GM19240 (cell line): ENCODE results near the gene LRRC74B.
A peak's percentile ranks its signal among the peaks of the same experiment; 100 is the strongest.

Experiments
- DNase-seq: peaks from one replicate; pipeline ENCODE4 v3.0.0; 2011; ENCODE audit warnings: low spot score; ENCODE audit not compliant: insufficient read length

The LRRC74B gene

DNA sequence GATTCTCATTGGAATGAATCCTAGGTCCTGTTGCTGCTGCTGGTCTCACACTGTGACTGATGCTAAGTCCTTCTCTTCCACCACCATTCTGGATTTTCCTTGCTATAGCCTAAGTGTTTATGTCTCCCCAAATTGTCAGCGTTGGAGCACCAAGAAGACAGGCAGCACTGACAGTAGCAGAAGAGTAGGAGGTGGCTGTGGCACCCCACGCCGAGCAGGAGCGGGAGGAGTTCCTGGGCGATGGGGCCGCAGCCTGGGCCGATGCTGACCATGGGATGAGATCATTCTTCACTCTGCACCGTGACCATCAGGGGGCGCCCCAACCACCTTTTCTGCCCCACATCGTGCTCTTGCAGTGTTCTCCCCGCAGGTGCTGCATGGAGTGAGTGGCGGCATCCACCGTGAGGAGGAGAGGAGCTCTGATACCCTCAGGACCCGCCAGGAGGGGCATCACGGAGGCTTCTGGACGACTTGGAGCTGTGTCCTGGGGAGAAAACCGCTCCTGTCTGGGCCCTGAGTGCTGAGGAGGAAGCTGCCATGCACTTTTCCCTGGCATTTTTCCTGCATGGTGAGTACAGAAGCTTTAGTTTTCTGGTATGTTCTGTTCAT lies 57.0 kb downstream of the LRRC74B start:
- peak; percentile 60 for DNase-seq

DNA sequence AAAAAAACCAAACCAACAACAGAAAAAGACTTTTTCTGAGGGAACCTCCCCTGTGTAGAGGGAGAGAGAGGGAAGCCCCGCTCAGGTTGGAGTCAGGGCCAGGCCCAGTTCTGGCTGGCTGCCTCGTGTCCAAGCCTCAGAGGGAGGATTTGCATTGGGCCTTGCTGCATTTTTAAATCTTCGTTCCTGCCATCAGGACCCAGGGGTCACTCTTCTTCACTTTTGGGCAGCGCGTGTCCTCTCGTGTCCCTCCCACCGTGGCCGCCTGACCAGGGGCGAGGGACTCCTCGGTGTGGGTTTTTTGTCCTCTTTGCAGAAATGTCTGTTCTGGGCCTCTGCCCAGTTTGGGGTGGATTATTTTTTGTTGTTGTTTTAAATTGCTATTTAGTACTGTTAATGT lies 57.9 kb downstream of the LRRC74B start:
- no peak for DNase-seq

DNA sequence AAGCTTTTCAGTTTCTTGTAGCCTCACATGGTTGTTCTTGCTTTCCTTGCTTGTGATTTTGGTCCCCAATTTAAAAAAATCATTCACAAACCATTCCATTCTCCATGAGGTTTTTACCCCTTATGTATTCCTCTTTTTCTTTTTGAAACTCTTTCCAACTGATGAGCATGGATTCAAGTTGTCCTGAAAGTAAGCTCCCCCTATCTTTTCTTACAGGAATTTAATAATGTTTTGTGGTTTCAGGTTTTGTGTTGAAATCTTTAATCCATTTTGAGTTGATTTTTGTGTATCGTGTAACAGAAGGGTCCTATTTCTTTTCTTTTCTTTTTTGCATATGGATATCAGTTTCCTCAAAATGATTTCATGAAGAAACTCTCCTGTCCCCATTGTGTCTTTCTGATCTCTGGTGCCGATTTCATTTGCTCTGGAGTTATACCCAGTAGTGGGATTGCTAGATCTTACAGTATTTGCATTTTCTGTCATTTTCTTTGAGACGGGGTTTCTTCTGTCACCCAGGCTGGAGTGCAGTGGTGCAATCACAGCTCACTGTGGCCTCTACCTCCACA lies 58.5 kb downstream of the LRRC74B start:
- no peak for DNase-seq

DNA sequence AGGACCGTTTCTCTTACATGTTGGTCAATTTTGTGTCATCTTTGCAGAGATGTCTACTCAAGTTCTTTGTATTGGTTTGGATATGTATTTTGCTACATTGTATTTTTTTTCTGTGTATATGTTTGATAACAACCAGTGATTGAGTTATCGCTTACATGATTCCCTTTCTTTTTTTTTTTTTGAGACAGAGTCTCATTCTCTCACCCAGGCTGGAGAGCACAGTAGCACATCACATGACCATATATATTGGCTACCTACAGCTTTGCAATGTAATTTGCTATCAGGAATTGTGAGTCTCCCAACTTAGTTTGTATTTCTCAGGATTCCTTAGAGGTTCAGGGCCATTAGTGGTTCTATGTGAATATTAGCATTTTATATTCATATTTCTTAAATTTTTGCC lies 59.5 kb downstream of the LRRC74B start:
- DNase-seq, result no peak

DNA sequence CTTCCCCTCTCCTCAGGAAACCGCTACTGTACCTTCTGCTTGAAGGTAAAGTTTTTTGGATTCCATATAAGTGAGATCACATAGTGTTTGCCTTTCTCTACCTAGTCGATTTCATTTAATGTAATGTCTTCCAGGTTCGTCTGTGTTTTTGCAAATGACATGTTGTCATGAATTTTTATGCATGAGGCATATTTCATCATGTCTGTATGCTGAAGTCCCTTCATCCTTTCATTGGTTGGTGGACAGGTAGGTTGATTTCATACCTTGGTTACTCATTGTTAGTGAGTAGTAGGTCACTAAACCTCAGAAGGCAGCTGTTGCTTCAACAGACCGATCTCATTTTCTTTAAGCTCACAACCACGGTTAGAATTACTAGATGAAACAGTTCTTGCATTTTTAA lies 60.3 kb downstream of the LRRC74B start:
- no peak for DNase-seq

DNA sequence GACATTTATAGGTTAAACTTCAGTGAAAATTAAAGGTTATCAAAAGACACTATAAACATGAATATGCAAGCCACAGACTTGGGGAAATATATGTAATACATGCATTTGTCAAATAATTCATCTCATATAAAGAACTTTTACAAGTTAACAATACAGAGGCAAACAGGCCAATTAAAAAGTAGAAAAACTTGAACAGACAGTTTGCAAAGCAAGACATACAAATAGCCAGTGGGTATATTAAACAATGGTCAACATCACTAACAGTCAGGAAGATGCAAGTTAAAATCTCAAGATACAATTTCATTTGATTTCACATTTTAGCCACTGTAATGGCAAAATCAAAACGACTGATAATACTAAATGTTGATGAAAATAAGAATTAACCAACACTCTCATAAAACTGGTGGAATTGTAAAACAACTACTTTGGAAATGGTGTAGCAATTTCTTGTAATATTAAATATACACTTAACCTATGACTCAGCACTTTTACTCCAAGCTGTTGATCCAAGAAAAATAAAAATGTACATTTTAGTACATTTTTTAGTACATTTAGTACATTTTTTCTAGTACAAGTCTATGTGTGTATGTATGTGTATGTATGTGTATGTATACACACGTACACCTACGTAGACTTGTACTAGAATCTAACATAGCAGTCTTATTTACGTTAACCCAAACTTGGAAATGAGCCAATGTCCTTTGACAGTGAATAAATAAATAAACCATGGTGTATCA lies 62.8 kb downstream of the LRRC74B start:
- no peak for DNase-seq
